A673 (cell line): Measurements from ENCODE around the gene FAM20B. TPM values are rescaled to one million over a fixed set of nuclear protein-coding genes. Genes with fewer than 3 reads are reported as not detected.

Experiments used
- BruUV-seq: library from RNA; stranded (reverse); fragments of 400-500 nt; replicated peaks from 2 replicates; lab custom pipeline; 2021; lab: Mats Ljungman, UMichigan
- CTCF ChIA-PET: fragments of 300-600 bp; sonication (Branson Sonifier 250); formaldehyde crosslinking; loops from one replicate; lab custom pipeline; 2022; ENCODE audit warnings: antibody characterized with exemption; lab: Charles Lee
- POLR2A ChIA-PET: fragments of 300-600 bp; sonication (Branson Sonifier 250); formaldehyde crosslinking; loops from one replicate; lab custom pipeline; 2022; ENCODE audit warnings: antibody characterized with exemption; ENCODE audit not compliant: low non-redundant PET; lab: Charles Lee
- DNase-seq: peaks from one replicate; pipeline ENCODE4 v3.0.0-alpha.2; 2015; ENCODE audit warnings: low spot score
- H3K27ac ChIP-seq: fragments of 200-600 bp; sonication (generic); 2 replicates; pipeline ENCODE4 v1.5.1; 2016; ENCODE audit warnings: mixed run types, low read depth, mild to moderate bottlenecking, mixed read lengths, antibody characterized with exemption, low read length; ENCODE audit not compliant: poor library complexity, severe bottlenecking
- H3K27me3 ChIP-seq: fragments of 200-600 bp; sonication (generic); replicated peaks from 2 replicates; pipeline ENCODE4 v1.6.1; 2017; ENCODE audit warnings: mixed run types, low read depth, mild to moderate bottlenecking, mixed read lengths, antibody characterized with exemption, low read length; ENCODE audit not compliant: insufficient read depth, poor library complexity
- H3K36me3 ChIP-seq: fragments of 200-600 bp; sonication (generic); 2 replicates; pipeline ENCODE4 v1.6.1; 2016; ENCODE audit warnings: mixed run types, mild to moderate bottlenecking, mixed read lengths, antibody characterized with exemption, low read length; ENCODE audit not compliant: insufficient read depth, poor library complexity, severe bottlenecking
- H3K4me1 ChIP-seq: fragments of 200-600 bp; sonication (generic); 2 replicates; pipeline ENCODE4 v1.6.1; 2017; ENCODE audit warnings: mixed run types, mild to moderate bottlenecking, mixed read lengths, antibody characterized with exemption, low read length; ENCODE audit not compliant: insufficient read depth, poor library complexity, severe bottlenecking
- H3K4me3 ChIP-seq: fragments of 200-600 bp; sonication (generic); 2 replicates; pipeline ENCODE4 v1.5.1; 2016; ENCODE audit warnings: low read depth, mixed run types, mild to moderate bottlenecking, mixed read lengths, low read length; ENCODE audit not compliant: poor library complexity, severe bottlenecking
- H3K9me3 ChIP-seq: fragments of 200-600 bp; sonication (generic); 2 replicates; pipeline ENCODE4 v1.6.1; 2016; ENCODE audit warnings: mixed run types, low read depth, mild to moderate bottlenecking, mixed read lengths, antibody characterized with exemption, low read length; ENCODE audit not compliant: poor library complexity, severe bottlenecking
- EZH2 ChIP-seq: fragments of 200-600 bp; sonication (generic); IDR thresholded peaks from 2 replicates; pipeline ENCODE4 v1.6.1; 2017; ENCODE audit warnings: borderline replicate concordance, low read depth, mild to moderate bottlenecking, mixed read lengths, antibody characterized with exemption, low read length; ENCODE audit not compliant: poor library complexity, severe bottlenecking
- intact Hi-C: fragments of 100-400 bp; cut with micrococcal nuclease; formaldehyde crosslinking; loops from one replicate; pipeline ENCODE4 v1.10.0; 2022; ENCODE audit not compliant: unreplicated experiment
- total RNA-seq: library from RNA; stranded (reverse); gene quantifications from 2 replicates; pipeline ENCODE4 v1.2.3, GENCODE V29; 2021
- TF ChIP-seq, protein P1 (sequence below): fragments of 300-800, 200-600 bp; sonication (generic); conservative IDR thresholded peaks from 2 replicates; pipeline ENCODE4 v1.5.1; 2017; ENCODE audit warnings: low read depth, mild to moderate bottlenecking, antibody characterized with exemption, low read length, moderate library complexity, mixed read lengths

FAM20B gene
- total RNA-seq, 1 experiment from 2014 or later: 43.3 TPM

DNA sequence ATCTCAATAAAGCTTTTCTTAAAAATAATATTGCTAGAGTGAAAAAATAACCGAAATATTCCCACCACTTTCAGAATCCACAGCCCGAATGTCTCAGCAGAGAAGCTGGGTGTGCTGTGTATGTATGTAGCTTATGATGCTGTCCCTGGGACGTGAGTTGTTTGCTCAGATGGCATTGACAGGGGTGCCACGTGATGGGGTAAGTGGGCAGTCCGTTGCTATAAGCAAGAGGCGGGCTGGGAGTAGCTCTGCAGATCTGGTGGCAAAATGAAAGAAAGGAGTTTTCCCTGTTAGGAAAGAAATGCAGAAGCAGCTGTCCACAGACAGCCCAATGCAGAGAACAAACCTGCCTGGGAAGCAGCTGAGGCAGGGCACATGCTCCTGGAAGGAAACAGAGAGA is 3.8 kb upstream of the FAM20B start:
- Histone ChIP-seq H3K4me3 (no peak overlapping the region), H3K27ac (no peak overlapping the region), H3K9me3 (no peaks in the 10 kb centered on the region), H3K27me3 (no peaks in the 10 kb centered on the region), H3K36me3 (no peaks in the 10 kb centered on the region), H3K4me1 (peaks cover 1% of the 10 kb centered on the region)
- intact Hi-C loops: no loop called here
- TF ChIP-seq EZH2: no peak
- TF ChIP-seq, protein P1, sequence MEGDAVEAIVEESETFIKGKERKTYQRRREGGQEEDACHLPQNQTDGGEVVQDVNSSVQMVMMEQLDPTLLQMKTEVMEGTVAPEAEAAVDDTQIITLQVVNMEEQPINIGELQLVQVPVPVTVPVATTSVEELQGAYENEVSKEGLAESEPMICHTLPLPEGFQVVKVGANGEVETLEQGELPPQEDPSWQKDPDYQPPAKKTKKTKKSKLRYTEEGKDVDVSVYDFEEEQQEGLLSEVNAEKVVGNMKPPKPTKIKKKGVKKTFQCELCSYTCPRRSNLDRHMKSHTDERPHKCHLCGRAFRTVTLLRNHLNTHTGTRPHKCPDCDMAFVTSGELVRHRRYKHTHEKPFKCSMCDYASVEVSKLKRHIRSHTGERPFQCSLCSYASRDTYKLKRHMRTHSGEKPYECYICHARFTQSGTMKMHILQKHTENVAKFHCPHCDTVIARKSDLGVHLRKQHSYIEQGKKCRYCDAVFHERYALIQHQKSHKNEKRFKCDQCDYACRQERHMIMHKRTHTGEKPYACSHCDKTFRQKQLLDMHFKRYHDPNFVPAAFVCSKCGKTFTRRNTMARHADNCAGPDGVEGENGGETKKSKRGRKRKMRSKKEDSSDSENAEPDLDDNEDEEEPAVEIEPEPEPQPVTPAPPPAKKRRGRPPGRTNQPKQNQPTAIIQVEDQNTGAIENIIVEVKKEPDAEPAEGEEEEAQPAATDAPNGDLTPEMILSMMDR: no peak
- ChIA-PET CTCF (no interaction called here), POLR2A (no interaction called here)
- BruUV-seq: no TSS peak
- DNase-seq: peak; percentile 11

DNA sequence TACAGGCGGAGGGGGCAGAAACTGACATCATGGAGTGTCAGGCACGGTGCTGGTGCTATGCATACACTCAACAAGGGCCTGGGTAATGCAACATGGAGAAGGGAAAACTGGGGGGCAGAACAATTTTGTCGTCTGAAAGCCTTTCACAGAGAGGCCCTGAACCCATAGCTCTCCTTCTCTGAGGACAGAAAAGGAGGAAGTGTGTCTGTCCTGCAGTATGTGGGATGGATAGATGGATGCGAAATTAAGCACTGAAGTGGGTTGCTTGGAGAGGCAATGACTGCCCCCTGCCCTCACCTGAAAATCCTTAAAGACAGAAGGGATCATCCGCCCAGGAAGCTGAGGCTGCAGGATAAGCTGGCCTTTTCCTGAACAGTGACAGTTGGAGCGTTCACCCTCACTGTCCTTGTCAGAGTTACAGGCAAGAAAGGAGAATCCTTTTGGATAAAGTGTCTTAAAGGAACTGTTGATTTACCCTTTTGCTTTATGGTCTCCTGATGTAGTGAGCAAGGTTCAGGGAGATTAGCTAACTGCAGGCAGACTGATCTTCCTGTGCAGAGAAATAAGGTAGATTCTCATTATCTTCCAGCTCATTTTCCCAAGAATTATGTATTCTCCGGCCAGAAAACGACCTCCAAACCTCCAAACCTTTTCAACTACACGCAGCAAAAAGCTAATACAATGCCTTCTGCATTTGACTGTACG is 1.6 kb upstream of the FAM20B start:
- POLR2A ChIA-PET: no interaction called here
- H3K9me3 ChIP-seq: no peaks in the 10 kb centered on the region
- CTCF ChIA-PET: no interaction called here
- H3K4me3 ChIP-seq: no peak overlapping the region
- no TSS peak for BruUV-seq
- no peak overlapping the region for H3K27ac ChIP-seq
- H3K27me3 ChIP-seq: no peaks in the 10 kb centered on the region
- DNase-seq: no peak
- peaks cover 8% of the 10 kb centered on the region for H3K4me1 ChIP-seq
- intact Hi-C loops: no loop called here
- no peak for TF ChIP-seq EZH2
- TF ChIP-seq, protein P1: no peak
- no peaks in the 10 kb centered on the region for H3K36me3 ChIP-seq

DNA sequence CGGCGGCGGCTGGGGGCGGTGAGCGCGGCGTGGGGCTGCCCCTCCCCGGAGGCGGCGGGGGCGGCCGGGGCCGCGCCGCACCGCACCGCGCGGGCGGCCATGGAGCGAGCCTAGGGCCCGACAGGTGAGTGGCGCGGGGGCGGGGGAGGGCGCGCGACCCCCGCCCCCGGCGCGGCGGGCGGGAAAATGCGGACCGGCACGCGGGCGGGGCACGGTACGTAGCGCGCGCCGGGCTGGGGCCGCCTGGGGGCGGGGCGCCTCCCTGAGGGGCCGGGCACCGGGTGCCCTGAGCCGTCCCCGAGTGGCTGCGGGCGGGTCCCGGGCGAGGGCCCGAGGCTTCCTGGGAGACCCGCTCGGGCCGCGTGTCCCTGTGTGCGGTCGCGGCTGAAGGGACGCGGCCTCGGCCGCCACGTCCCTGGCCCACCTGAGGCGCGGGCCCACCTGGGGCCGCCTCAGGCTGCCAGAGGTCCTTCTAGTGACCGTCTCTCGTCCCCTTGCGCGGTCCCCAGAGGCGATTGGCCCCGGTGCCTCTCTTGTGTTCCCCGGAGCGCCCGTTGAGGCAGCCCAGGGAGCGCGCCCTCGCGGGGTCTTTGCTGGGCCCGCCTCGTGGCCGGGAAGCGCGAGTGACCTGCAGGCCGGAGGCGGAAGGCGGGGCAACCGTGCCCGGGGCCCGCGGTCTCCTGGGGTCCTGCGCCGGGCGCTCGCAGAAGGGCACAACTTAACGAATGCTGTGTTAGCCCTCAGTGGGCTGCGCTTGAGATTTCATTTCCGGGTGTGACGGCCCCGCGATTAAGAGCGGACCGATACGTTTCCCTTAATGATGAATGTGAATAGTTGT is 500 bp downstream of the FAM20B start:
- no peaks in the 10 kb centered on the region for H3K27me3 ChIP-seq
- no peaks in the 10 kb centered on the region for H3K9me3 ChIP-seq
- intact Hi-C loops: no loop called here
- no peaks in the 10 kb centered on the region for H3K36me3 ChIP-seq
- peak overlapping the region; percentile 88 for H3K4me3 ChIP-seq
- ChIA-PET POLR2A (no interaction called here), CTCF (no interaction called here)
- peak overlapping the region; percentile 93 for H3K27ac ChIP-seq
- H3K4me1 ChIP-seq: peaks cover 8% of the 10 kb centered on the region
- BruUV-seq: no TSS peak
- DNase-seq: peak; percentile 72
- TF ChIP-seq, protein P1: no peak
